Lower leg skin (tissue), 3 donors: ENCODE measurements around the gene MUS81.

Experiments used
- POLR2A ChIP-seq, 2 donors: fragments of 450-650 bp; IDR thresholded peaks; one replicate each; pipeline ENCODE4 v1.6.1; 2016 to 2017; ENCODE audit warnings: antibody characterized with exemption in 2 of 2, mild to moderate bottlenecking in 1 of 2, moderate library complexity in 1 of 2
- TF ChIP-seq, protein P1 (sequence below), 3 donors: fragments of 450-650 bp; IDR thresholded peaks; one replicate each; pipeline ENCODE4 v1.5.1; 2016; ENCODE audit warnings: antibody characterized with exemption in 3 of 3, mild to moderate bottlenecking in 3 of 3, moderate library complexity in 2 of 3

DNA sequence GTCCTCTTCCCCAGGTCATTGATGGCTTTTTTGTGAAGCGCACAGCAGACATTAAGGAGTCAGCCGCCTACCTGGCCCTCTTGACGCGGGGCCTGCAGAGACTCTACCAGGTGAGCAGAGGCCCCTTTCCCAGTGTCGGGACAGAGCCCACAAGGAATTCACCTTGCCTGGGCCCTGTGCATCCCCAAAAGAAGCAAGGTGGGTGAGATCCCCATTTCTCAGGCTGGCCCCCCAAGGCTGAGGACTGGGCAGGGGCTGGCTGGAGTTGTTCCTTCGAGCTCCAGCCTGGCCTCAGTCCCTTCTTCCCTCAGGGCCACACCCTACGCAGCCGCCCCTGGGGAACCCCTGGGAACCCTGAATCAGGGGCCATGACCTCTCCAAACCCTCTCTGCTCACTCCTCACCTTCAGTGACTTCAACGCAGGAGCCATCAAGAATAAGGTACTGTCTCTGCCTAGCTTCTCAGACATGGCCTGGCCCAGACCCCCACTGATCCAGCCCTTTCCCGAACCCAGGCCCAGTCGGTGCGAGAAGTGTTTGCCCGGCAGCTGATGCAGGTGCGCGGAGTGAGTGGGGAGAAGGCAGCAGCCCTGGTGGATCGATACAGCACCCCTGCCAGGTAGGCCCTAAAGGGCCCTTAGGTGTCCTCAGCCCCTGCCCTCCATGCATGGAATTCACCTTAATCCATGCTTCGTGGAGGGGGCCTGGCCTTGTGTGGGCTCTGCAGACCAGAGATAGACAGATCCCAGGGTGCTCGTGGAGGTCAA lies 4.7 kb downstream of the MUS81 start:
- TF ChIP-seq, protein P1, sequence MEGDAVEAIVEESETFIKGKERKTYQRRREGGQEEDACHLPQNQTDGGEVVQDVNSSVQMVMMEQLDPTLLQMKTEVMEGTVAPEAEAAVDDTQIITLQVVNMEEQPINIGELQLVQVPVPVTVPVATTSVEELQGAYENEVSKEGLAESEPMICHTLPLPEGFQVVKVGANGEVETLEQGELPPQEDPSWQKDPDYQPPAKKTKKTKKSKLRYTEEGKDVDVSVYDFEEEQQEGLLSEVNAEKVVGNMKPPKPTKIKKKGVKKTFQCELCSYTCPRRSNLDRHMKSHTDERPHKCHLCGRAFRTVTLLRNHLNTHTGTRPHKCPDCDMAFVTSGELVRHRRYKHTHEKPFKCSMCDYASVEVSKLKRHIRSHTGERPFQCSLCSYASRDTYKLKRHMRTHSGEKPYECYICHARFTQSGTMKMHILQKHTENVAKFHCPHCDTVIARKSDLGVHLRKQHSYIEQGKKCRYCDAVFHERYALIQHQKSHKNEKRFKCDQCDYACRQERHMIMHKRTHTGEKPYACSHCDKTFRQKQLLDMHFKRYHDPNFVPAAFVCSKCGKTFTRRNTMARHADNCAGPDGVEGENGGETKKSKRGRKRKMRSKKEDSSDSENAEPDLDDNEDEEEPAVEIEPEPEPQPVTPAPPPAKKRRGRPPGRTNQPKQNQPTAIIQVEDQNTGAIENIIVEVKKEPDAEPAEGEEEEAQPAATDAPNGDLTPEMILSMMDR (IDR thresholded peaks at IDR 0.05): no peak
- no peak for TF ChIP-seq POLR2A (IDR thresholded peaks at IDR 0.05)
